ENCODE measurements around the gene UBA1.

DNA sequence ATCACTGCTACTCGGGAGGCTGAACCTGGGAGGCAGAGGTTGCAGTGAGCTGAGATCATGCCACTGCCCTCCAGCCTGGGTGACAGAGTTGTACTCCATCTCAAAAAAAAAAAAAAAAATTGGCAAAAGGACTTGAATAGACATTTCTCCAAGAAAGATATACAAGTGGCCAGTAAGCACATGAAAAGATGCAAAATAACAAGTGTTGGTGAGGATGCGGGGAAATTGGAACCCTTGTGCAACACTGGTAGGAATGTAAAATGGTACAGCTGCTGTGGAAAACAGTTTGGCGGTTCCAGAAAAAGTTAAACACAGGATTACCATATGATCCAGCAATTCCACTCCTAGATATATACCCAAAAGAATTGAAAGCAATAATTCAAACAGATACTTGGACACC is 29.2 kb upstream of the UBA1 start:
- TF ChIP-seq, protein P1, sequence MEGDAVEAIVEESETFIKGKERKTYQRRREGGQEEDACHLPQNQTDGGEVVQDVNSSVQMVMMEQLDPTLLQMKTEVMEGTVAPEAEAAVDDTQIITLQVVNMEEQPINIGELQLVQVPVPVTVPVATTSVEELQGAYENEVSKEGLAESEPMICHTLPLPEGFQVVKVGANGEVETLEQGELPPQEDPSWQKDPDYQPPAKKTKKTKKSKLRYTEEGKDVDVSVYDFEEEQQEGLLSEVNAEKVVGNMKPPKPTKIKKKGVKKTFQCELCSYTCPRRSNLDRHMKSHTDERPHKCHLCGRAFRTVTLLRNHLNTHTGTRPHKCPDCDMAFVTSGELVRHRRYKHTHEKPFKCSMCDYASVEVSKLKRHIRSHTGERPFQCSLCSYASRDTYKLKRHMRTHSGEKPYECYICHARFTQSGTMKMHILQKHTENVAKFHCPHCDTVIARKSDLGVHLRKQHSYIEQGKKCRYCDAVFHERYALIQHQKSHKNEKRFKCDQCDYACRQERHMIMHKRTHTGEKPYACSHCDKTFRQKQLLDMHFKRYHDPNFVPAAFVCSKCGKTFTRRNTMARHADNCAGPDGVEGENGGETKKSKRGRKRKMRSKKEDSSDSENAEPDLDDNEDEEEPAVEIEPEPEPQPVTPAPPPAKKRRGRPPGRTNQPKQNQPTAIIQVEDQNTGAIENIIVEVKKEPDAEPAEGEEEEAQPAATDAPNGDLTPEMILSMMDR (conservative IDR thresholded peaks at IDR 0.05; ENCODE audit: low read length), result no peak
- TF ChIP-seq EZH2phosphoT487 (IDR thresholded peaks at IDR 0.05; ENCODE audit: borderline replicate concordance), result no peak
